ENCODE data around the gene GPR157.

Gene GPR157

DNA sequence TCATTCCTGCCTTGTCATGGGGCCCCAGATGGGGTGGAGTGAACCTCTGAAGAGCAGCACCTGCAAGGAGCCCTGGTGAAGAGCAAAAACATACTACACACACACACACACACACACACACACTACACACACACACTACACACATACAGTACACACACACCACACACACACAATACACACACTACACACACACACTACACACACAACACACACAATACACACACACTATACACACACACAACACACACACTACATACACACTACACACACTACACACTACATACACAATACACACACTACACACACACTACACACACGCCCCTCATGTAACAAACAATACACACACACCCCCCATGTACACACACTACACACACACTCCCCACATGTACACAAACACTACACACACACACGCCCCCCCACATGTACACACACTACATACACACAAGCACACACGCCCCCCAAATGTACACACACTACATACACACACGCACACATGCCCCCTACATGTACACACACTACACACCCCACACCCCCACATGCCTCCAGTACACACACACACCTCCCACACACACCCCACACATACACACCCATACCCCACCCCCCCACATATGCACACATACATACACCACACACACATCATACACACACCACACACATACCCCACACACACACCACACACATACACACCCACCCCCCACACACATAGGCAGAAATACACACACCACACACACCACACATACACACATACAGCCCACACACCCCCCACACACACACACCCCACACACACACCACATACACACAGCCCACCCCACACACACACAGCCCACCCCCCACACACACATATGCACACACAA is 68.8 kb downstream of the GPR157 start:
- no peak for DNase-seq

- DNase-seq: no peak
These were observed 70.4 kb downstream of the GPR157 start for GRCh38 chr1:9058465-9058864.

- DNase-seq: no peak
These were observed 71.1 kb downstream of the GPR157 start for GRCh38 chr1:9057851-9058250.

- DNase-seq: no peak
These were observed 76.4 kb downstream of the GPR157 start for GRCh38 chr1:9052272-9053049.

- DNase-seq: no peak
These were observed 77.5 kb downstream of the GPR157 start for GRCh38 chr1:9051379-9051778.

DNA sequence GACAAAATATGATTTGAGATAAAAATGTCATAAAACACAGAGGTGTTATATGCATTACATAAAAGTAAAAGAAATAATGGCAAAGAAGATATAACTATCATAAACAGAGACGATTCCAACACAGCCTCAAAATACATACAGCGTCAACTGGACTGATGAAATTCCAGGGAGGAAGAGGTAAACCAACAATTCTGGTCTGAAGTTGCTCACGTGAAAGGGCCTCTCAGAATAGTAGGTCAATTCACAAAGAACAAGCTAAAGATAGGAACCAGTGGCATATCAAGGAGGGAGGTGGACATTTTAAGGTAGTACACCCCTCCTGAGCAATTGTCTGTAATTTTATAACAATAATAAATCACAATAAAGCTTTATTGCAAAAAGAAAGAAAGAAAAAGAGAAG is 78.1 kb downstream of the GPR157 start:
- no peak for DNase-seq

All from NCI-H774 (cell line).